A549 (cell line): Measurements from ENCODE around the gene NKAIN2.

Experiments
- CTCF ChIP-seq: fragments of >200 bp; sonication (Bioruptor Twin); formaldehyde crosslinking; IDR thresholded peaks from 3 replicates; pipeline ENCODE4 v1.5.1; 2016
- MAX ChIP-seq: IDR thresholded peaks from 2 replicates; pipeline ENCODE4 v1.6.1; 2012

- TF ChIP-seq CTCF (no peak), MAX (no peak)
Measured at GRCh38 chr6:124339610-124340334, 536.1 kb downstream of the NKAIN2 start.
